ENCODE results near the gene PSMC3IP. TPM values are rescaled to one million over a fixed set of nuclear protein-coding genes. Genes with fewer than 3 reads are reported as not detected.
A peak's percentile ranks its signal among the peaks of the same experiment; 100 is the strongest.
"Not testable (repeated sequence)": the region's sequence is repeated elsewhere in the genome, so short reads cannot be mapped to it uniquely, and the experiment has no call there.

PSMC3IP gene
- total RNA-seq, 1 experiment from 2014 or later: 23.3 TPM

- no peak for TF ChIP-seq STAT6 (CRISPR knock-in tag; conservative IDR thresholded peaks at IDR 0.05; ENCODE audit: low read depth)
- no peak for TF ChIP-seq ERG (CRISPR knock-in tag; IDR thresholded peaks at IDR 0.05)
- 0 out of 2 replicates have a peak, but pooled peaks have one; percentile 53 for TF ChIP-seq ARID4B (CRISPR knock-in tag; IDR thresholded peaks at IDR 0.05; ENCODE audit: borderline replicate concordance)
These were observed 23.0 kb downstream of the PSMC3IP start (continued) for GRCh38 chr17:42554250-42555121.

GRCh38 chr17:42553866-42554249, 23.7 kb downstream of the PSMC3IP start:
- no peaks in the 10 kb centered on the region for H3K36me3 Mint-ChIP-seq
- ATAC-seq: no peak

GRCh38 chr17:42553161-42553818, 24.2 kb downstream of the PSMC3IP start:
- 0 out of 2 replicates have a peak overlapping the region, but pooled peaks have one; percentile 57 for H3K27ac Mint-ChIP-seq
- TF ChIP-seq FOXK1 (CRISPR knock-in tag; IDR thresholded peaks at IDR 0.05) (no peak), PREB (CRISPR knock-in tag; IDR thresholded peaks at IDR 0.05; ENCODE audit: borderline replicate concordance) (0 out of 2 replicates have a peak, but pooled peaks have one; percentile 37)
- POLR2A ChIA-PET: no interaction called here
- peaks cover 20% of the 10 kb centered on the region for H3K4me1 Mint-ChIP-seq
- H3K27me3 Mint-ChIP-seq (ENCODE audit: low read depth): peaks cover 2% of the 10 kb centered on the region; the same call in 1 of the 2 replicates
- CTCF ChIA-PET: interaction anchor here (0.6 to 2.6 kb wide), 6 partner anchors 24 to 210 kb away, joined by 3 to 22 read pairs (median 9); partner anchors contain the start of gene PSMC3IP
- H3K9me3 Mint-ChIP-seq: no peaks in the 10 kb centered on the region
- H3K4me3 Mint-ChIP-seq: peak overlapping the region; percentile 85
- ATAC-seq: peak; percentile 7
- peak; percentile 58 for DNase-seq (ENCODE audit: low spot score)
- H3K36me3 Mint-ChIP-seq: no peaks in the 10 kb centered on the region

More at GRCh38 chr17:42553866-42554249, 23.7 kb downstream of the PSMC3IP start:
- peaks cover 18% of the 10 kb centered on the region for H3K4me1 Mint-ChIP-seq
- DNase-seq (ENCODE audit: low spot score): no peak
- peaks cover under 1% of the 10 kb centered on the region; the same call in 1 of the 2 replicates for H3K27me3 Mint-ChIP-seq (ENCODE audit: low read depth)
- ChIA-PET CTCF (interaction anchor here (0.6 to 2.6 kb wide), 11 partner anchors 24 to 209 kb away, joined by 3 to 22 read pairs (median 6); partner anchors contain the start of genes CNTNAP1 and PSMC3IP), POLR2A (interaction anchor here (1.0 to 1.3 kb wide), 4 partner anchors 16 to 129 kb away, joined by 3 to 4 read pairs (median 3); partner anchors contain the start of gene PSMC3IP)
- TF ChIP-seq GTF2I (CRISPR knock-in tag; conservative IDR thresholded peaks at IDR 0.05) (peak; percentile 95), ZBTB43 (CRISPR knock-in tag; IDR thresholded peaks at IDR 0.05) (no peak)
- peak overlapping the region; percentile 85 for H3K4me3 Mint-ChIP-seq
- no peaks in the 10 kb centered on the region for H3K9me3 Mint-ChIP-seq
- H3K27ac Mint-ChIP-seq: no peak overlapping the region

- Mint-ChIP-seq H3K4me3 (peak within 1 kb of the TSS; percentile 85), H3K4me1 (peaks cover 21% of the 10 kb centered on the region), H3K27ac (0 out of 2 replicates have a peak within 1 kb of the TSS, but pooled peaks have one; percentile 57)
- H3K27me3 Mint-ChIP-seq (ENCODE audit: low read depth); DNase-seq (ENCODE audit: low spot score); CTCF ChIA-PET; H3K9me3 Mint-ChIP-seq; H3K36me3 Mint-ChIP-seq; POLR2A ChIA-PET; ATAC-seq: not testable (repeated sequence)
These were observed 24.8 kb downstream of the PSMC3IP start, which contains the start of gene HSD17B1 for GRCh38 chr17:42552736-42553135. HSD17B1 (plus strand) TSS chr17:42552923; CDS start chr17:42552934, 11 bp downstream.

Measured in WTC11 (cell line).